Measurements from ENCODE around the gene C1orf159.
"Not testable (repeated sequence)": the region's sequence is repeated elsewhere in the genome, so short reads cannot be mapped to it uniquely, and the experiment has no call there.

Gene C1orf159

DNA sequence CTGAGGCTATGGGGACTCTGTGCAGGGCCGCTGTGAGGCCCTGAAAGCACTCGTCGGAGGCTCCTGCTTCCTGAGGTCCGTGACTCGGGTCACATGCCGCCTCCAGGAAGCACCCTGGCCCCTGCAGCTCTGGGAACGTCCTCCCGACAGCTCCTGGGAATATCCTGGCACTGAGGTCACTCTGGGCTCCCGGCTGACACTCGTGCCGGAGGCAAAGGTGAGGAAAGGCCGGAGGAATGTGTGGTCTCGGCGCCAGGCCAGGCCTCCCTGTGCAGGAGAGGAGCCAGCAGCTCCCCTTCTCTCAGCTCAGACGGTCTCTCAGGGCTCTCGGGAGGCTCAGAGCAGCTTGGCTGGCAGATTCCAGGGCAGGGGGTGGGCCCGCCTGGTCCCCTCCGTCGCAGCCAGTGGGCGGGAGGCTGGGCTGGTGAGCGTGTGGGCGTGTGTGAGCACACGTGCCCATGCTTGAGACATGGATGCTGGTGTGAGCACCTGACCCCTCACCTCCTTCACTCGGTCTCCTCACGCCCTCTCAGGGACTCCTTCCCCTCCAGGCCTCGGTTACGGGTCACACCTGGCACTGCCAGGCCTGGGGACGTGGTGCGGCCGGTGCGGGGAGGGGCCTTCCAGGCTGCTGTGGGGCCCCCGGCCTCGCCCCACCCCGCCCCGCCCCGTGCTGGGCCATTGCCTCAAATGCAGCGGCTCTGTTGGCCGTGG, 36.3 kb downstream of the C1orf159 start:
- peak; percentile 77 for DNase-seq

DNA sequence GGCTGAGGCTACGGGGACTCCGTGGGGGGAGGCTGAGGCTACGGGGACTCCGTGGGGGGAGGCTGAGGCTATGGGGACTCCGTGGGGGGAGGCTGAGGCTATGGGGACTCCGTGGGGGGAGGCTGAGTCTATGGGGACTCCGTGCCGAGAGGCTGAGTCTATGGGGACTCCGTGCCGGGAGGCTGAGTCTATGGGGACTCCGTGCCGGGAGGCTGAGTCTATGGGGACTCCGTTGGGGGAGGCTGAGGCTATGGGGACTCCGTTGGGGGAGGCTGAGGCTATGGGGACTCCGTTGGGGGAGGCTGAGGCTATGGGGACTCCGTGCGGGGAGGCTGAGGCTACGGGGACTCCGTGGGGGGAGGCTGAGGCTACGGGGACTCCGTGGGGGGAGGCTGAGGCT, 38.5 kb downstream of the C1orf159 start:
- not testable (repeated sequence) for DNase-seq

- no peak for DNase-seq
Observed at GRCh38 chr1:1075148-1075935, 40.5 kb downstream of the C1orf159 start.

DNA sequence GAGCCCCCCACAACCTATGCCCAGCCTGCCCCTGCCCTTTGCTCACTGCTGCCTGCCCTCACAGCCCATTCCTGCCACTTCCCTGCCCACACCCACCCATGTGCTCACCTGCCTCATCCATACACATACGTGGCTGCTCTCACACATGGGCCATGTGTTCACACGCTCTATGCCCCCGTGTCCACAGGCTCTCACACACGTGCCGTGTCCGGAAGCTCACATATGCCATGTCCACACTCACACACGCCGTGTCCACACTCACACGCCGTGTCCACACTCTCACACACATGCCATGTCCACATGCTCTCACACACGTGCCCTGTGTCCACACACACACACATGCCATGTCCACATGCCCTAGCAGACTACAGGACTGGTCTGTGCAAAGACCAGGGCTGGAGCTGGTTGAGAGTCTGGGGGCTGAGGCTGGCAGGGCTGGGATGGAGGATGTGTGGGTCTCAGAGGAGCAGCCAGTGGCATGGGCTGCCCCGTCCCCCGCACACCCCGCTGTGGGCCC, 41.2 kb downstream of the C1orf159 start:
- DNase-seq: no peak

DNA sequence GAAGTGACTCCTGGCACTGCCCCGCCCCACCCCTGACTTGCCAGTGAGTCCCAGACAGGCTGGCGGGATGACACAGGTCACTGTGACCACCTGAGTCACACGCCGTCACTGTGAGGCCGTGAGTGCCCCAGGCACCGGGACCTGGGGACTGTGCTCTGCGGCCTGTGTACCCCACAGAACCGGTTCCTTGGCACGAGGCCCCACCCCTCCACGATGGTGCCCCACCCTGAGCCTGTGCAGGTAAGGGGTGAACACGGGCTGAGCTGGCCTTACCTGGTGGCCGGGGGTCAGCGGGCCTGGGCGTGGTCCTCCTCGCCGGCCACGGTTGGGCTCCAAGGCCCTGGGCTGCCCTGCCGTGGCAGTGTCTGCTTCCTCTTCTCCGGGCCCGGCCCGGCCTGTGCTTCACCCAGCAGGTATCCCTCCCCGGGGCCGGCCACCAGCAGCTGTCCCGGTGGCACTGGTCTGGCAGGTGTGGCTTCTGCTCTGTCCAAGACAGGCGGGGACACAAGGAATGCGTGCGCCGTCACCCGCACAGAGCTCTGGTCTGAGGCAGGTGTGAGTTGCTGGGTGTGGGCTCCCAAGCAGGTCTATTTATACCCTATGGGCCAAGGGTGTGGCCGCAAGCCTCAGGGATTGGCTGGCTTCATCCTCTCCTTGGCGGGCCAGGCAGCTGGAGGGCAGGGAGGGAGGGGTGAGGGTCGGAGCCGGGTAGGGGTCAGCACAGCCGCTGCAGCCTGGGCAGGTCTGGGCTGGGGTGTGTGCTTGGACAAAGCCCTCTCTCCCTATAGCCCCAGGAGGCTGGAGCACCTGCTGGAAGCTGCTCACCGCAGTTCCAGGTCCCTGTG, 41.9 kb downstream of the C1orf159 start, which contains the start of gene RNF223:
TSS of gene RNF223 (minus strand) at position 564 of the 845 bp plus-strand sequence. CDS start 1,740 bp downstream, outside the sequence.
- DNase-seq: peak; percentile 46

GRCh38 chr1:1072849-1073742, 42.8 kb downstream of the C1orf159 start:
- no peak for DNase-seq

DNA sequence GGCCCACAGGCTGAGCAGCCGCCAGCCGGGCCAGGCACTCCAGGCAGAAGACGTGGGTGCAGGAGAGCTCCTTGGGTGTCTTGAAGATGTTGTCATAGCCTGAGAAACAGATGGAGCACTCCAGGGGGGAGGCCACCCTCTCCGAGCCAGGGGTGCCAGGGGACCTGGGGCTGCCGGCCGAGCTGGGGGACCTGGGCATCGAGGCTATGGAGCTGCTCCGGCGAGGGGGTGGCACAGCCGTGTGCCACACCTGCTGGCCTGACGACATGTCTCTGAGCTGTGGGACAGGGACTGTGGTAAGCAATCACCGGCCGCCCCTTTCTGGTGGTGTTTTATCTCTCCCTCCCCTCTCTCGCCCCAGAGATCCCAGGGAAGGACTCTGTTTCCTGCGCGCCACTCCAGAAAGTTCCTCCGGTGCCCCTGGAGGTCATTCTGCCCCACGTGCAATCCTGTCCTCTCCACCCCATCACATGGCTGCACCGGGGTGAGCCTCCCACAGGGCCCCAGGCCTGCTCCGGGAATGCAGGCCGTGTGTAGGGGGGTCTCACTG, 43.5 kb downstream of the C1orf159 start:
- no peak for DNase-seq

DNA sequence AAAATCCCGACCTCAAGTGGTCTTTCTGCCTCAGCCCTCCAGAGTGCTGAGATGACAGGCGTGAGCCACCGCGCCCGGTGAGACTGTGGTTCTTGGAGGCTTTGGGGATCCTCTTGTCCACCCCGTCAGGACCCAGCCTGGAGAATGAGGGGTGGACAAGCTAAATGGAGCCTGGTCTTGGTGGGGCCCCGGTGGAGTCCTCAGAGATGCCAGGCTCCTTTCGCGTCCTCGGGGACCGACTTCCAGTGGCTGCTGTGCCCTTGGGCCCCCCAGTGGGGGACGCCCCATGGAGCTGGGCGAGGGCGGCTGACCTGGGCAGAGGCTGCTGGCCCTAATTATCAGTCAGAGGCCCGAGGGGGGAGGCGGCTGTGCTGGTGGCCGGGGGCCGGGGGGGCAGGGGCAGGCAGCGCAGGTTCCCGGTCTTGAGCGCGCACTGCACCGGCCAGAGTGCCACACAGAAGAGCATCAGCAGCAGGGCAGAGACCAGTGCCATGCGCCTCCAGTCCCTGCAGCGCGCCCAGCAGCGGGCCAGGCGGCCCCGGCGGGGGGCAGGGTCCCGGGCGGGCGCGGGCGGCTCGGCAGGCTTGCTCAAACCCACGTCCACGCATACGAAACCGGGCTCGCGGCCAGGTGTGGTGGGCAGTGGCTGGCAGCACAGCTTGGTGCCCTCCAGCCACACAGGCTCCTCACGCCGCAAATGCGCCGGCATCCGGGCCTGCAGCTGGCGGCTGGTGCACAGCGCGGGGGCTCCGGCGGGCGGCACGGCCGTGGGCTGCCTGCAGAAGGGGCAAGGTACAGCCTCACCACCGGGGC, 44.2 kb downstream of the C1orf159 start:
- no peak for DNase-seq

GRCh38 chr1:1069711-1070676, 45.9 kb downstream of the C1orf159 start:
- no peak for DNase-seq

GRCh38 chr1:1069056-1069710, 46.7 kb downstream of the C1orf159 start:
- peak; percentile 85 for DNase-seq

DNA sequence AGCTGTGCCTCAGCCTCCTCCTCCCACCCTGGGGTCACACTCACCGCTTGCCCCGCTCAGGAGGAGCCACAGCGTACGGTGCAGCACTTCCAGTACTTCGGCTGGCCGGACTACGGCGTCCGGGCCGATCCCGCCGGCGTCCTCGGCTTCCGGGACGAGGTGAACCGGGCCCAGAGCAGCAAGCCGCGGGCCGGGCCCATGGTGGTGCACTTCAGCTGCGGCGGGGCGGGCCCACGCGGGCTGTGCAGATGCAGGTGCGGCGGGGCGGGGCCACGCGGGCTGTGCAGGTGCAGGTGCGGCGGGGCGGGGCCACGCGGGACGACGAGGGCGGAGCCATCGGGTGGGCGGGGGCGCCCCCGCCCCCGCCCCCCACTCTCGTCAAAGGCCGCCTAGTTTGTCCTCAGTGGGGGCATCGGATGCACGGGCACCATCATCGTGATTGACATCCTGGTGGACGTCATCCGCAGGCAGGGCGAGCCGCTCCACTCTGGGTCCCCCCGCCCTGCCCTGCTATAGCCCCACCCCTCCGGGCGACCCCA, 47.3 kb downstream of the C1orf159 start:
- DNase-seq: peak; percentile 81

DNA sequence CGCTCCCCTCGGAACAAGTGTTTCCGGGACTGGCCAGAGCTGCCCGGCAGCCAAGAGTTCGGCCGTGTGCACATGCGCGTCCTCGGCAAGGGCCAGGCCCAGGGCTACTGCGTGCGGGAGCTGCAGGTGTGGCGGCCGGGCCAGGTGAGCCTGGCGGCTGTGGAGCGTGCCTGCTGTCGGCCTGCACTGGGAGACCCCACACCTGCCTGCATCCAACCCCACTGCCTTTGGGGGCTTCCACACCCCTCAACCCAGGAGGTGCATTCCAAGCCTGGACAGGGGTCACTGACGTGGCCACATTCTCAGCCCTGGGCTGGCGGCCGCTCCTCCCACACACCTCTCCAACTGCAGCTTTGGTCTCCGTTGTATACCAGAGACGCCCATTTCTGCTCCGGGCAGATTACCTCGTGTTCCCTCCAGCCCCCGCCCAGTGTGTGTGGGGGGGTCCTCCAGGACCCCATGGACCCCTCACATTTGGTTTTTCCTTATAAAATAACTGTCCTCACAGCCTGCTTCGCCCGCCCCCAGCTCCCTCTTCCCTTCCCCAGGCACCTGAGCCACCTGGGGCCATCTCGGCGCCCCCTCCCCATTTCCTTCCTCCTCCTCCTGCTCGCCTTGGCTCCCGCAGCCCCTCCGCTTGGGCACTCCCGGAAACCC, 47.9 kb downstream of the C1orf159 start:
- DNase-seq: peak; percentile 62

- DNase-seq: no peak
Observed at GRCh38 chr1:1067284-1067859, 48.5 kb downstream of the C1orf159 start.

DNA sequence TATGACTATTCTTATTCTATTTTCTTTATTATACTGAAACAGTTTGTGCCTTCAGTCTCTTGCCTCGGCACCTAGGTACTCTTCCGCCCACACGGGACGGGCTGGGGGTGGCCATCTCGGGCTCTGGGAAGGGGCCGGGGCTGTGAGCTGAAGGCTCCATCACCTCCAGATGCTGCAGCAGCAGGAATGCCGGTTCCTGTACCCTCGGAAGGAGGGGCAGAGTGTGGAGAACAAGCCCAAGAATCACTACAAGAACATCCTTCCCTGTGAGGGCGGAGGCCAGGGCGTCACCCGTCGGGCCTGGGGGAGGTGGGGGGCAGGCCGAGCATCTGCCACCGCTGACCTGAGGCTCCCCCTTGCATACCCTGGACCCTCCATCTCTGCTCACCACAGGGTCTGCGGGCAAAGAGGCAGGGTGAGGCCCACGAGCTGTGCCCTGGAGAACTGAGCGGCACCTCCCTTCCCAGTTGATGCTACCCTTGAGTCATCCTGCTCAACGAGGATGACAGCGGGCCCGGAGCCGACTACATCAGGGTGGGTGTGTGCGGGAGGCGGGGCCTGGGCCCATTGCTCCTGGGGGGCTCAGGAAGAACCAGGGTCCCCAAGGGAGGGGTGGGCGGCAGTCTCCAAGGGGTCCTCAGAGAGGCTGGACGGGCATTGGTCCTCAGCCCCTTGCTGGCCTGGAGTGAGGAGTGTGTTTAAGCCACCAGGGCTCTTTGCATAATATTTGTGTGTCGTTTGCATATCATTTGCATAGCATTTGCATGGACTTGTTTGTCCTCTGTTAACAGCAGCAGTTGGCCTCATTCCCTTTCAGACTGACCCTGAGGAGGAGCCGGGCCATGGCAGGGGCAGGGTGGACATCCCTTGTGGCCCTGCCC, 49.2 kb downstream of the C1orf159 start:
- DNase-seq: peak; percentile 98

DNA sequence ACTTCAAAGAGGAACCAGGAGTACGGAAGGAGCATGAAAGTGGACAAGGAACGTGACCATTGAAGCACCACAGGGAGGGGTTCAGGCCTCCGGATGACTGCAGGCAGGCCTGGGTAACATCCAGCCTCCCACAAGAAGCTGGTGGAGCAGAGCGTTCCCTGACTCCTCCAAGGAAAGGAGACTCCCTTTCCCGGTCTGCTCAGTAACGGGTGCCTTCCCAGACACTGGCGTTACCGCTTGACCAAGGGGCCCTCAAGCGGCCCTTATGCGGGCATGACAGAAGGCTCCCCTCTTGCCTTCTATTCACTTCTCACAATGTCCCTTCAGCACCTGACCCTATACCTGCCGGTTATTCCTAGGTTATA, 50.0 kb downstream of the C1orf159 start:
- DNase-seq: not testable (repeated sequence)

DNA sequence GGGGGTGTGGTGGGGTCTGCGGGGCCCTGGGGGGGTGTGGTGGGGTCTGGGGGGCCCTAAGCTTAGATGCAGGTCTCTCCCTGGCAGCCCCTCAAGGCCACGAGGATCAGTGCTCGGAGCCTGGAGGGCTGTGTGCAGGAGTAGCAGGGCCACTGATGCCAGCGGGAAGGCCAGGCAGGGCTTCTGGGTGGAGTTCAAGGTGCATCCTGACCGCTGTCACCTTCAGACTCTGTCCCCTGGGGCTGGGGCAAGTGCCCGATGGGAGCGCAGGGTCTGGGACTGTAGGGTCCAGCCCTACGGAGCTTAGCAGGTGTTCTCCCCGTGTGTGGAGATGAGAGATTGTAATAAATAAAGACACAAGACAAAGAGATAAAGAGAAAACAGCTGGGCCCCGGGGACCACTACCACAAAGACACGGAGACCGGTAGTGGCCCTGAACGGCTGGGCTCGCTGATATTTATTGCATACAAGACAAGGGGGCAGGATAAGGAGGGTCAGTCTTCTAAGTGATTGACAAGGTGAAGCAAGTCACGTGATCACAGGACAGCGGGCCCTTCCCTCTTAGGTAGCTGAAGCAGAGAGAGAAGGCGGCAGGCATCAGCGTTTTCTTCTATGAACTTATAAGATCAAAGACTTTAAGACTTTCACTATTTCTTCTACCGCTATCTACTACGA, 50.5 kb downstream of the C1orf159 start:
- DNase-seq: no peak

Data from NCI-H526 treated with DMSO at 0.1 percent for 48 hours (cell line).